ENCODE data around the gene ITPRIP. TPM values are rescaled to one million over a fixed set of nuclear protein-coding genes. Genes with fewer than 3 reads are reported as not detected.

ITPRIP gene
- total RNA-seq, 3 donors from 2014 or later (not counting 1 experiment from before 2014, with no cell fraction given): 172 to 225 (median 176) TPM

DNA sequence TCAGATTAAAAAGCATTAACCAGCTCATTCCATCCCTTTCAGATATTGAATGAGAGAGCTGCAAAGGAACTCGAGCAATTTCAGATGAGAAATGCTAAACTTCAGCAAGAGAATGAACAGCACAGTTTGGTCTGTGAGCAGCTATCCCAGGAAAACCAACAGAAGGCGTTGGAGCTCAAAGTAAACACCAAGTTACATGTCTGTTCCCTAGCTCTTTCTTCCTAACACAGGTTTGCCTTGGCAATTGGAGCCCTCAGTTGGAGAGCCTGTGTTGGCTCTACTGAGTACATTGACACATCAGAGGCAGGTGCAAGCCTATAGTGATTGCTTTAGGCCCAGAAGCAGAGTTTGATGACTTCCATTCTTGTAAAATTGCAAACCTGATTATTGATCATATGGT, 30.1 kb upstream of the ITPRIP start:
- Histone ChIP-seq H3K9me3 (ENCODE audit: control insufficient read depth, insufficient read depth, low read length) (peaks cover 5% of the 10 kb centered on the region), H3K4me1 (ENCODE audit: control insufficient read depth, insufficient read depth, low read length) (no peaks in the 10 kb centered on the region), H3K27ac (ENCODE audit: low read length) (no peak overlapping the region), H3K36me3 (ENCODE audit: control insufficient read depth, insufficient read depth, low read length) (no peaks in the 10 kb centered on the region), H3K4me3 (ENCODE audit: low read length) (no peak overlapping the region), H3K27me3 (ENCODE audit: control insufficient read depth, insufficient read depth, low read length) (peaks cover 8% of the 10 kb centered on the region)
- Mint-ChIP-seq H3K4me3 (no peak overlapping the region), H3K27ac (no peak overlapping the region), H3K27me3 (ENCODE audit: low read depth in 2 of 2) (peaks cover 19 to 41% of the 10 kb centered on the region in 2 donors), H3K4me1 (no peaks in the 10 kb centered on the region), H3K9me3 (no peaks in the 10 kb centered on the region), H3K36me3 (no peaks in the 10 kb centered on the region)
- TF ChIP-seq, protein P1, sequence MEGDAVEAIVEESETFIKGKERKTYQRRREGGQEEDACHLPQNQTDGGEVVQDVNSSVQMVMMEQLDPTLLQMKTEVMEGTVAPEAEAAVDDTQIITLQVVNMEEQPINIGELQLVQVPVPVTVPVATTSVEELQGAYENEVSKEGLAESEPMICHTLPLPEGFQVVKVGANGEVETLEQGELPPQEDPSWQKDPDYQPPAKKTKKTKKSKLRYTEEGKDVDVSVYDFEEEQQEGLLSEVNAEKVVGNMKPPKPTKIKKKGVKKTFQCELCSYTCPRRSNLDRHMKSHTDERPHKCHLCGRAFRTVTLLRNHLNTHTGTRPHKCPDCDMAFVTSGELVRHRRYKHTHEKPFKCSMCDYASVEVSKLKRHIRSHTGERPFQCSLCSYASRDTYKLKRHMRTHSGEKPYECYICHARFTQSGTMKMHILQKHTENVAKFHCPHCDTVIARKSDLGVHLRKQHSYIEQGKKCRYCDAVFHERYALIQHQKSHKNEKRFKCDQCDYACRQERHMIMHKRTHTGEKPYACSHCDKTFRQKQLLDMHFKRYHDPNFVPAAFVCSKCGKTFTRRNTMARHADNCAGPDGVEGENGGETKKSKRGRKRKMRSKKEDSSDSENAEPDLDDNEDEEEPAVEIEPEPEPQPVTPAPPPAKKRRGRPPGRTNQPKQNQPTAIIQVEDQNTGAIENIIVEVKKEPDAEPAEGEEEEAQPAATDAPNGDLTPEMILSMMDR (IDR thresholded peaks at IDR 0.05): no peak
- 66% methylated on average over 2 of the region's 2 CpGs for WGBS (ENCODE audit: insufficient coverage)
- ATAC-seq: no peak
- no peak for DNase-seq
- intact Hi-C loops (cut with micrococcal nuclease): no loop called here

DNA sequence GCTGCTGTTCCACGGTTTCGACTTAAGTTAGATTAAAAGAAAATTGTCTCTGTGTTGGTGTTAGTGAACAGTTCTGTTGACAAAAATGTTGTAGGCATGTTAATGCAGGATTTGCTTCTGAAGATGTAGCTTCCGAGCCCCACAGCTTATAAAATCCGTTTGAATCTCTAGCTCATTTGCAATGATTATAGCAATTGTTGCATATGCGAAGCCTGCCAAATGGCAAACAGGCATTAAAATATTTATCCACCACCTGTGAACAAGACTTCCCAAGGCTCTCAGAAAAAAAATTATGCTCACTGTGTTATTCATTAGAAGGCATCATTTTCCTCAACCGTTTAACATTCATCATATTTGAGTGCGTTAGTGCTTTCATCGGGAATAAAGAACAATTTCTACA, 29.6 kb upstream of the ITPRIP start:
- no peak for DNase-seq
- intact Hi-C loops (cut with micrococcal nuclease): no loop called here

DNA sequence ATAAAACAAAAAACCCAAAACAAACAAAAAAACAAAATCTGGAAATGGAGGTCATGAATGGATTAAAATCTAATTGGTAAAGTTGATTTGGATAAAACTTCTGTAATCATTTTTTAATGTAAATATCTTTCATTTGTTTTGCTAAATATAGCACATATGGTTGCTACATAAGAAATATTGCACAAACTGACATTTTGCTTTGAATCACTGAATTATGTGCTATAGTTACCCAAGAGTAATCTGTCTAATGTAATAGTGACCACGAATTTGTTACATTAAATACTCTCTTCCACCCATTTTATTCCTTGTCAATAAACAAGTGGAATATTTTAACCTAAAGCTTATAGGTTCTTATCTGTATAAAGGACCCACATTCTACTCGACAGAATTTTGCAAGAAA, 21.5 kb upstream of the ITPRIP start:
- Histone ChIP-seq H3K4me1 (ENCODE audit: control insufficient read depth, insufficient read depth, low read length) (no peaks in the 10 kb centered on the region), H3K27me3 (ENCODE audit: control insufficient read depth, insufficient read depth, low read length) (no peaks in the 10 kb centered on the region), H3K36me3 (ENCODE audit: control insufficient read depth, insufficient read depth, low read length) (no peaks in the 10 kb centered on the region), H3K4me3 (ENCODE audit: low read length) (no peak overlapping the region), H3K9me3 (ENCODE audit: control insufficient read depth, insufficient read depth, low read length) (no peaks in the 10 kb centered on the region), H3K27ac (ENCODE audit: low read length) (no peak overlapping the region)
- Mint-ChIP-seq H3K27me3 (ENCODE audit: low read depth in 2 of 2) (peaks cover 6 to 11% of the 10 kb centered on the region in 2 donors), H3K4me1 (peaks cover 0 to 5% of the 10 kb centered on the region in 2 donors), H3K4me3 (no peak overlapping the region), H3K27ac (no peak overlapping the region), H3K9me3 (no peaks in the 10 kb centered on the region), H3K36me3 (no peaks in the 10 kb centered on the region)
- no peak for ATAC-seq
- WGBS (ENCODE audit: insufficient coverage): 90% methylated on average over 1 of the region's 2 CpGs
- no peak for DNase-seq
- TF ChIP-seq, protein P1 (IDR thresholded peaks at IDR 0.05): no peak
- intact Hi-C loops (cut with micrococcal nuclease): no loop called here

More for the DNA sequence above, 29.6 kb upstream of the ITPRIP start:
- Histone ChIP-seq H3K4me1 (ENCODE audit: control insufficient read depth, insufficient read depth, low read length) (no peaks in the 10 kb centered on the region), H3K27ac (ENCODE audit: low read length) (no peak overlapping the region), H3K9me3 (ENCODE audit: control insufficient read depth, insufficient read depth, low read length) (peaks cover 5% of the 10 kb centered on the region), H3K36me3 (ENCODE audit: control insufficient read depth, insufficient read depth, low read length) (no peaks in the 10 kb centered on the region), H3K27me3 (ENCODE audit: control insufficient read depth, insufficient read depth, low read length) (peaks cover 8% of the 10 kb centered on the region), H3K4me3 (ENCODE audit: low read length) (no peak overlapping the region)
- Mint-ChIP-seq H3K4me3 (no peak overlapping the region), H3K36me3 (no peaks in the 10 kb centered on the region), H3K9me3 (no peaks in the 10 kb centered on the region), H3K4me1 (no peaks in the 10 kb centered on the region), H3K27ac (no peak overlapping the region), H3K27me3 (ENCODE audit: low read depth in 2 of 2) (peaks cover 20 to 41% of the 10 kb centered on the region in 2 donors)
- 82% methylated on average over 8 of the region's 8 CpGs for WGBS (ENCODE audit: insufficient coverage)
- ATAC-seq: no peak
- TF ChIP-seq, protein P1 (IDR thresholded peaks at IDR 0.05): no peak

All from natural killer cell (primary cell).